Astrocyte (in vitro differentiated cells and primary cell): ENCODE results near the gene ZNF649. TPM values are rescaled to one million over a fixed set of nuclear protein-coding genes. Genes with fewer than 3 reads are reported as not detected.
A peak's percentile ranks its signal among the peaks of the same experiment; 100 is the strongest.

ENCODE experiments used
- DNase-seq: peaks from one replicate; pipeline ENCODE4 v3.0.0-alpha.2; 2010; ENCODE audit warnings: low read depth
- FAIRE-seq: peaks from 2 replicates; lab custom pipeline; 2011; peaks lifted over from hg19 to GRCh38; lab: Jason Lieb, UNC
- H2AFZ ChIP-seq: 2 replicates; pipeline ENCODE4 v1.6.0; 2012; ENCODE audit warnings: low read depth, low read length, inconsistent platforms
- H3K27ac ChIP-seq: 2 replicates; pipeline ENCODE4 v1.5.1; 2011; ENCODE audit warnings: low read depth, low read length, inconsistent platforms
- H3K27me3 ChIP-seq: 2 replicates; pipeline ENCODE4 v1.6.0; 2011; ENCODE audit warnings: low read length, inconsistent platforms; ENCODE audit not compliant: insufficient read depth
- H3K36me3 ChIP-seq: 2 replicates; pipeline ENCODE4 v1.5.1; 2011; ENCODE audit warnings: low read length, inconsistent platforms; ENCODE audit not compliant: insufficient read depth
- H3K4me1 ChIP-seq: 2 replicates; pipeline ENCODE4 v1.5.1; 2011; ENCODE audit warnings: low read length, inconsistent platforms; ENCODE audit not compliant: insufficient read depth
- H3K4me2 ChIP-seq: 2 replicates; pipeline ENCODE4 v1.6.0; 2012; ENCODE audit warnings: low read length, inconsistent platforms
- H3K4me3 ChIP-seq: 2 replicates; pipeline ENCODE4 v1.5.1; 2011; ENCODE audit warnings: low read depth, mild to moderate bottlenecking, low read length, inconsistent platforms; ENCODE audit not compliant: insufficient read depth
- H3K79me2 ChIP-seq: 2 replicates; pipeline ENCODE4 v1.6.0; 2012; ENCODE audit warnings: mild to moderate bottlenecking, low read length, inconsistent platforms; ENCODE audit not compliant: insufficient read depth
- H3K9ac ChIP-seq: 2 replicates; pipeline ENCODE4 v1.6.0; 2012; ENCODE audit warnings: mild to moderate bottlenecking, low read length, inconsistent platforms
- H3K9me3 ChIP-seq: 2 replicates; pipeline ENCODE4 v1.5.1; 2012; ENCODE audit warnings: low read depth, mild to moderate bottlenecking, low read length, inconsistent platforms; ENCODE audit not compliant: insufficient read depth
- H4K20me1 ChIP-seq: 2 replicates; pipeline ENCODE4 v1.6.0; 2012; ENCODE audit warnings: low read length, inconsistent platforms; ENCODE audit not compliant: insufficient read depth
- H3K27ac Mint-ChIP-seq: one replicate; pipeline ENCODE4 v1.8.0; 2021; ENCODE audit warnings: mild to moderate bottlenecking, mixed read lengths; ENCODE audit not compliant: unreplicated experiment
- H3K27me3 Mint-ChIP-seq: one replicate; pipeline ENCODE4 v1.8.0; 2021; ENCODE audit warnings: low read depth, mixed read lengths; ENCODE audit not compliant: unreplicated experiment
- H3K36me3 Mint-ChIP-seq: one replicate; pipeline ENCODE4 v1.8.0; 2021; ENCODE audit warnings: low read depth, mixed read lengths; ENCODE audit not compliant: unreplicated experiment
- H3K4me1 Mint-ChIP-seq: one replicate; pipeline ENCODE4 v1.8.0; 2021; ENCODE audit warnings: low read depth, mixed read lengths; ENCODE audit not compliant: unreplicated experiment
- H3K4me3 Mint-ChIP-seq: one replicate; pipeline ENCODE4 v1.8.0; 2021; ENCODE audit warnings: mild to moderate bottlenecking, moderate library complexity, mixed read lengths; ENCODE audit not compliant: unreplicated experiment
- H3K9me3 Mint-ChIP-seq: one replicate; pipeline ENCODE4 v1.8.0; 2021; ENCODE audit warnings: mild to moderate bottlenecking, mixed read lengths; ENCODE audit not compliant: unreplicated experiment
- EZH2 ChIP-seq: IDR thresholded peaks from 2 replicates; pipeline ENCODE4 v1.6.1; 2012; ENCODE audit warnings: mild to moderate bottlenecking, low read length, inconsistent platforms; ENCODE audit not compliant: insufficient read depth
- total RNA-seq: library from RNA; stranded (reverse); gene quantifications from 2 replicates; pipeline ENCODE4 v1.2.1, GENCODE V29; 2021
- TF ChIP-seq, protein P1 (sequence below): IDR thresholded peaks from 2 replicates; pipeline ENCODE4 v1.5.1; 2011; ENCODE audit warnings: low read depth, mild to moderate bottlenecking, inconsistent platforms, low read length, moderate library complexity; ENCODE audit not compliant: insufficient read depth

Gene ZNF649
- total RNA-seq, 1 donor from 2014 or later, result 13.8 TPM

DNA sequence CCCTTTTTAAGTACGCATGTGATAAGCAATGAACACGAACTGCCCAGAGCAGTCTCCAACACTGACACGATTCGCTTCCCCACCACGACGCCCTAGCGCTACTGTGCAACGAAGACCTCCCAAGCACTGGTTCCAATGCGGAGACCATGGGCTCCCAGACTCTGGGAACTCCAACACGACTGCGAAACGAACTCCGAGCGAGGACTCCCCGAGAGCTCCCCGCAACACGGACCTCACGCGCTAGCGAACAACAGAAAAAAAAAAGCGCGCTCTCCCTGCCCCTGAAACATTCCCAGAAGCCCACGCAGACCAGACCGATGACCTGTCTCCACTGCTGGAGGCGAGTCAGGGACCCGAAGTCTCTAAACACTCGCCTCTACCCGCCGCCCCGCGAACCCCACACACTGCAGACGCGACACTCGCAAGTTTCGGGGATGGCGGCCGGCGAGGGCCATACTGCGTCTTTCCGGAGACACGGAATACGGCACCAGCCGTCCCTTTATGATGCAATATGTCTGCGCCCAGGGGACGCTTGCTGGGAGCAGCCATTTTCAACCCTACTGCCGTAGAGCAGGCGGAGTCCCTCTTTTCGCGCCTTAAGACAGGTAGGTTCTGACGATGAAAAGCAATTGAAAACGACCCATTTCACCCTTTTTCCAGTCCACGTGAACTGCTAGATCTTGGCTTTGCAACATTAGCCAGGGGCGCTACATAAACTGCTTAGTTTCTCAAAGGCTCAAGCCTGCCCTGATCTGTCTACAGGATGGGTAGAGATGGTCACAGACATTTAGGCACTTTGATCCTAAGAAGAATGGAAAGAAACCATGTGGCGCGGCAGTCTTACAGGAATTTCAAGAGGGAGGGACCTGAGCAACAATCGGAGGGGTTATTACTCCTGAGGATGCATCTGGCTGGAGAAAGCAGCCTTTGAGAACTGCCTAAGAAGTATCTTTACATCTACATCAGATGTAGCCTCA lies 17.0 kb downstream of the ZNF649 start, which contains the start of gene ZNF577:
ZNF577 (minus strand) TSS at position 430 of the 977 bp plus-strand sequence. CDS start 7,569 bp downstream, outside the sequence.
- Histone ChIP-seq H3K4me2 (peak within 1 kb of the TSS; percentile 90), H4K20me1 (no peaks in the 10 kb centered on the region), H3K4me1 (peaks cover 4% of the 10 kb centered on the region), H2AFZ (peak within 1 kb of the TSS; percentile 91), H3K27ac (peak within 1 kb of the TSS; percentile 22), H3K79me2 (no peaks in the 10 kb centered on the region), H3K27me3 (no peaks in the 10 kb centered on the region), H3K4me3 (peak within 1 kb of the TSS; percentile 81), H3K9me3 (peaks cover 30% of the 10 kb centered on the region), H3K36me3 (peaks cover 20% of the 10 kb centered on the region), H3K9ac (peak within 1 kb of the TSS; percentile 80)
- FAIRE-seq, result no peak
- Mint-ChIP-seq H3K27me3 (no peaks in the 10 kb centered on the region), H3K9me3 (peaks cover 34% of the 10 kb centered on the region), H3K4me3 (peak within 1 kb of the TSS; percentile 97), H3K4me1 (no peaks in the 10 kb centered on the region), H3K36me3 (peaks cover 42% of the 10 kb centered on the region), H3K27ac (peak within 1 kb of the TSS; percentile 82)
- no peak for TF ChIP-seq EZH2
- TF ChIP-seq, protein P1, sequence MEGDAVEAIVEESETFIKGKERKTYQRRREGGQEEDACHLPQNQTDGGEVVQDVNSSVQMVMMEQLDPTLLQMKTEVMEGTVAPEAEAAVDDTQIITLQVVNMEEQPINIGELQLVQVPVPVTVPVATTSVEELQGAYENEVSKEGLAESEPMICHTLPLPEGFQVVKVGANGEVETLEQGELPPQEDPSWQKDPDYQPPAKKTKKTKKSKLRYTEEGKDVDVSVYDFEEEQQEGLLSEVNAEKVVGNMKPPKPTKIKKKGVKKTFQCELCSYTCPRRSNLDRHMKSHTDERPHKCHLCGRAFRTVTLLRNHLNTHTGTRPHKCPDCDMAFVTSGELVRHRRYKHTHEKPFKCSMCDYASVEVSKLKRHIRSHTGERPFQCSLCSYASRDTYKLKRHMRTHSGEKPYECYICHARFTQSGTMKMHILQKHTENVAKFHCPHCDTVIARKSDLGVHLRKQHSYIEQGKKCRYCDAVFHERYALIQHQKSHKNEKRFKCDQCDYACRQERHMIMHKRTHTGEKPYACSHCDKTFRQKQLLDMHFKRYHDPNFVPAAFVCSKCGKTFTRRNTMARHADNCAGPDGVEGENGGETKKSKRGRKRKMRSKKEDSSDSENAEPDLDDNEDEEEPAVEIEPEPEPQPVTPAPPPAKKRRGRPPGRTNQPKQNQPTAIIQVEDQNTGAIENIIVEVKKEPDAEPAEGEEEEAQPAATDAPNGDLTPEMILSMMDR, result no peak
- peak; percentile 92 for DNase-seq

DNA sequence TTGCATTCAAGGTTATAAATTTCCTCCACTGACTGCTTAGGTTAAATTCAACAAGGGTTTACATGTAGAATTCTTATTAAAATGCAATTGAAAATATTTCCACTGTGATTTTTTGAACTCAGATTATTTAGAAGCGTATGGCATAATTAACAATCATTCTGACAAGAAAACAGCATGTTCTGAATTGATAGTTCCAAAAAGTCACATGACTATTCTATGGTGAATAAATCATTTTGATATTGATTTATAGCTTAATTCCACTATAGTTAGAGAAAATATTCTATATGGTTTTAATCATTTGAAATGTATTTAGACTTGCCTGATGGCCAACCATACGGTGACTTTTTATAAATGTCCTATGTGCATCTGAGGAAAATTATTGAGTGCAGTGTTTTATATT lies 20.1 kb downstream of the ZNF649 start:
- no peak overlapping the region for H3K27ac ChIP-seq
- Mint-ChIP-seq H3K27ac (no peak overlapping the region), H3K9me3 (peaks cover 28% of the 10 kb centered on the region), H3K4me3 (no peak overlapping the region), H3K36me3 (peaks cover 40% of the 10 kb centered on the region), H3K4me1 (no peaks in the 10 kb centered on the region), H3K27me3 (no peaks in the 10 kb centered on the region)
- H3K4me3 ChIP-seq, result no peak overlapping the region
- H4K20me1 ChIP-seq, result no peaks in the 10 kb centered on the region
- FAIRE-seq, result no peak
- no peak for DNase-seq
- TF ChIP-seq EZH2, result no peak
- TF ChIP-seq, protein P1, result no peak
- H3K36me3 ChIP-seq, result no peaks in the 10 kb centered on the region
- no peak overlapping the region for H2AFZ ChIP-seq
- H3K4me2 ChIP-seq, result no peak overlapping the region
- peaks cover 8% of the 10 kb centered on the region for H3K9me3 ChIP-seq
- no peaks in the 10 kb centered on the region for H3K79me2 ChIP-seq
- peaks cover 4% of the 10 kb centered on the region for H3K4me1 ChIP-seq
- no peak overlapping the region for H3K9ac ChIP-seq
- H3K27me3 ChIP-seq, result no peaks in the 10 kb centered on the region

DNA sequence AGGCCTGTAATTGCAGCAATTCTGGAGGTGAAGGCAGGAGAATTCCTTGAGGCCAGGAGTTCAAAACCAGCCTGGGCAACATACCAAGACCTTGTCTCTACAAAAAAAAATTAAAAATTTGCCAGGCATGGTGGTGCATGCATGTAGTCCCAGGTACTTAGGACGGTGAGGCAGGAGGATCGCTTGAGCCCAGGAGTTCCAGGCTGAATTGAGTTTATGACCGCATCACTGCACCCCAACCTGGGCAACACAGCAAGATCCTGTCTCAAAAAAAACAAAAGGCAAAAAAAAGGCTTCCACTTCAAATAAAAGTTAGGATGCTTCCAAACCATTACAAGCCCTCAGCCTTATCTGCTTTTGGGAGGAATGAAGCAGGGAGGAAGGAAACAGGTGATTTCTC lies 22.3 kb downstream of the ZNF649 start:
- Histone ChIP-seq H3K4me2 (no peak overlapping the region), H3K27ac (no peak overlapping the region), H3K4me1 (no peaks in the 10 kb centered on the region), H4K20me1 (no peaks in the 10 kb centered on the region), H2AFZ (no peak overlapping the region), H3K36me3 (no peaks in the 10 kb centered on the region), H3K27me3 (no peaks in the 10 kb centered on the region), H3K9ac (no peak overlapping the region), H3K4me3 (no peak overlapping the region), H3K79me2 (no peaks in the 10 kb centered on the region), H3K9me3 (peaks cover 3% of the 10 kb centered on the region)
- no peak for TF ChIP-seq EZH2
- TF ChIP-seq, protein P1, result no peak
- no peaks in the 10 kb centered on the region for H3K27me3 Mint-ChIP-seq
- H3K9me3 Mint-ChIP-seq, result peaks cover 26% of the 10 kb centered on the region
- FAIRE-seq, result no peak
- peaks cover 42% of the 10 kb centered on the region for H3K36me3 Mint-ChIP-seq
- H3K4me3 Mint-ChIP-seq, result no peak overlapping the region
- H3K27ac Mint-ChIP-seq, result no peak overlapping the region
- no peak for DNase-seq
- H3K4me1 Mint-ChIP-seq, result no peaks in the 10 kb centered on the region
